ENCODE data around the gene TNS2. TPM values are rescaled to one million over a fixed set of nuclear protein-coding genes. Genes with fewer than 3 reads are reported as not detected.
"Not testable (repeated sequence)": the region's sequence is repeated elsewhere in the genome, so short reads cannot be mapped to it uniquely, and the experiment has no call there.

Gene TNS2
- total RNA-seq, 4 donors from 2014 or later = 97.7 to 444 (median 154) TPM

GRCh38 chr12:53105712-53106439 lies 56.0 kb downstream of the TNS2 start:
- ATAC-seq (ENCODE audit: low FRiP score) (no peak), DNase-seq (ENCODE audit: low spot score) (no peak)

GRCh38 chr12:53107122-53107521 lies 57.3 kb downstream of the TNS2 start:
- TF ChIP-seq, protein P1, sequence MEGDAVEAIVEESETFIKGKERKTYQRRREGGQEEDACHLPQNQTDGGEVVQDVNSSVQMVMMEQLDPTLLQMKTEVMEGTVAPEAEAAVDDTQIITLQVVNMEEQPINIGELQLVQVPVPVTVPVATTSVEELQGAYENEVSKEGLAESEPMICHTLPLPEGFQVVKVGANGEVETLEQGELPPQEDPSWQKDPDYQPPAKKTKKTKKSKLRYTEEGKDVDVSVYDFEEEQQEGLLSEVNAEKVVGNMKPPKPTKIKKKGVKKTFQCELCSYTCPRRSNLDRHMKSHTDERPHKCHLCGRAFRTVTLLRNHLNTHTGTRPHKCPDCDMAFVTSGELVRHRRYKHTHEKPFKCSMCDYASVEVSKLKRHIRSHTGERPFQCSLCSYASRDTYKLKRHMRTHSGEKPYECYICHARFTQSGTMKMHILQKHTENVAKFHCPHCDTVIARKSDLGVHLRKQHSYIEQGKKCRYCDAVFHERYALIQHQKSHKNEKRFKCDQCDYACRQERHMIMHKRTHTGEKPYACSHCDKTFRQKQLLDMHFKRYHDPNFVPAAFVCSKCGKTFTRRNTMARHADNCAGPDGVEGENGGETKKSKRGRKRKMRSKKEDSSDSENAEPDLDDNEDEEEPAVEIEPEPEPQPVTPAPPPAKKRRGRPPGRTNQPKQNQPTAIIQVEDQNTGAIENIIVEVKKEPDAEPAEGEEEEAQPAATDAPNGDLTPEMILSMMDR (IDR thresholded peaks at IDR 0.05) = no peak
- no peak for DNase-seq (ENCODE audit: low spot score)

More at GRCh38 chr12:53105712-53106439, 56.0 kb downstream of the TNS2 start:
- TF ChIP-seq, protein P1 (IDR thresholded peaks at IDR 0.05) = no peak

GRCh38 chr12:53112431-53112830 lies 62.6 kb downstream of the TNS2 start:
- DNase-seq (ENCODE audit: low spot score); ATAC-seq (ENCODE audit: low FRiP score): not testable (repeated sequence)

More at GRCh38 chr12:53107122-53107521, 57.3 kb downstream of the TNS2 start:
- no peak for ATAC-seq (ENCODE audit: low FRiP score)

DNA sequence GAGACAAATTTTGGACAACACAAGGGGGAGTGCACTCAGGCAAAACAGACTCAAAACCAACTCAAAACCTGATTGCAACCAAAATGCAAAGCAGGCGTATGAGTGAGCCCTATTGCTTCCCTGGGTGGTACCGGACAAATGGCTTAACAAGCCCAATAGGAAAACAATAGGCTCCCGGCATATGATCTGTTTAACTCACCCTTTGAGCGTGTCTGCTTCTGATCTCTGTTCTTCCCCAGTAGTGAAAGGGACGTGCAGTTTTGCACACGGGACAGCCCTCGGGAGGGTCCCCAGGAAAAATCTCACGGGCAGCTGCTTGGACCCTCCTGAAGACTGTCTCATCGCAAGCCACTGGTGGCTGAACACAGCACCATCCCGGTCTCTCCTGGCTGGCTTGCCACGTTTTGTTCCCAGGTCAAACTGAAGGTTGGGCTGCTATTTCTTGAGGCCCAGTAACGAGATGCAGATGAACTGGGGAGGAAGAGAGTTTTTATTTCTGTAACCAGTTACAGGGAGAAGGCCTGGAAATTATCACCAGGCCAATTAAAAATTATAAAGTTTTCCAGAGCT lies 63.4 kb downstream of the TNS2 start:
- DNase-seq (ENCODE audit: low spot score) = no peak
- ATAC-seq (ENCODE audit: low FRiP score) = no peak

GRCh38 chr12:53113951-53114350 lies 64.1 kb downstream of the TNS2 start:
- DNase-seq (ENCODE audit: low spot score) (no peak), ATAC-seq (ENCODE audit: low FRiP score) (no peak)
- TF ChIP-seq, protein P1 (IDR thresholded peaks at IDR 0.05) = no peak

More for the DNA sequence above, 63.4 kb downstream of the TNS2 start:
- TF ChIP-seq, protein P1 (IDR thresholded peaks at IDR 0.05) = no peak

Small RNA genes within 50 kb of the gene (small RNA-seq; reads per million reads assigned to genes)
- not detected for gene MIR6757

Other genes starting within 250 kb of the TNS2 start
- gene KRT4, start 235.9 kb upstream of the TNS2 start, total RNA-seq = not detected
- gene KRT79, start 215.8 kb upstream of the TNS2 start, total RNA-seq = 1 to 10 TPM in 2 of 4 donors, under 1 TPM in 1, not detected in 1; 0.46 to 2.8 (median 1.7) TPM
- 1 to 10 TPM in 1 of 4 donors, not detected in 3; 1.9 TPM for gene KRT78, start 201.1 kb upstream of the TNS2 start, total RNA-seq
- gene KRT8, start 145.0 kb upstream of the TNS2 start, total RNA-seq = 1,000 to 10,000 TPM in 1 of 4 donors, 100 to 1,000 TPM in 2, 10 to 100 TPM in 1; 92.8 to 1,088 (median 251) TPM
- 1,000 to 10,000 TPM in 1 of 4 donors, 100 to 1,000 TPM in 2, 10 to 100 TPM in 1; 12.1 to 2,005 (median 376) TPM for gene KRT18, start 100.9 kb upstream of the TNS2 start, total RNA-seq
- gene EIF4B, start 43.6 kb upstream of the TNS2 start, total RNA-seq = 100 to 1,000 TPM; 449 to 633 (median 553) TPM
- 10 to 100 TPM; 31.5 to 42.3 (median 36.3) TPM for gene SPRYD3, start 29.3 kb downstream of the TNS2 start, total RNA-seq
- gene IGFBP6, start 47.6 kb downstream of the TNS2 start, total RNA-seq = 100 to 1,000 TPM; 246 to 902 (median 719) TPM
- not detected for gene SOAT2, start 53.4 kb downstream of the TNS2 start, total RNA-seq
- 10 to 100 TPM; 11.2 to 21.8 (median 16.5) TPM for gene ZNF740, start 130.7 kb downstream of the TNS2 start, total RNA-seq
- gene CSAD, start 130.9 kb downstream of the TNS2 start, total RNA-seq = 100 to 1,000 TPM in 1 of 4 donors, 10 to 100 TPM in 3; 71.1 to 118 (median 81.7) TPM
- 1 to 10 TPM; 1.1 to 2.8 (median 1.9) TPM for gene ITGB7, start 157.2 kb downstream of the TNS2 start, total RNA-seq
- gene RARG, start 182.1 kb downstream of the TNS2 start, total RNA-seq = 10 to 100 TPM in 3 of 4 donors, 1 to 10 TPM in 1; 4.3 to 23.5 (median 13.2) TPM
- 1 to 10 TPM in 1 of 4 donors, under 1 TPM in 3; 0.63 to 2.0 (median 0.90) TPM for gene ESPL1, start 218.2 kb downstream of the TNS2 start, total RNA-seq
- 100 to 1,000 TPM; 527 to 674 (median 592) TPM for gene PFDN5, start 245.5 kb downstream of the TNS2 start, total RNA-seq
- 10 to 100 TPM; 33.9 to 42.6 (median 35.7) TPM for gene MYG1, start 249.6 kb downstream of the TNS2 start, total RNA-seq

Measured in omental fat pad (tissue), 4 donors.